Measurements from ENCODE around the gene SRD5A1. TPM values are rescaled to one million over a fixed set of nuclear protein-coding genes. Genes with fewer than 3 reads are reported as not detected.

SRD5A1 gene
- total and polyA plus RNA-seq, 2 of the 8 experiments (the other 6 are each of a cell fraction or from before 2014, with no cell fraction given) = 34.7 to 42.4 TPM

DNA sequence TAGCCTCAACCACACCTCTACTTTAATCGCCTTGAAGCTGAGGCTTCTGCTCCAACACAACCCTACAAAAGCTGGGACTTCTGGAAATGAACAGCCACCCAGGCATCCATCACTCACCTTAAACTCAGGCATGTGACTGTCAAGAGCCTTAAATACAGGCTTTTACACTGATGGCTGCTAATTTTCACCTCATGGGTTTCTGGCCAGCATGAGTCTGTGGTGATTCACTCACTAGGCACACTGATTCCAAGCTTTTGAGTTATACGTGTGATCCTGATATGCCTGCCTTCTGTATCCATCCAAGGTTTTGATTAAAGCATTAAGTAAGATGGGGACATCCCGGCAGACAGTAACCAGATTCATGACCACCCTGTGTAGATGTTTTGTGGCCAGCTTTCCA lies 9.3 kb upstream of the SRD5A1 start (continued):
- TF ChIP-seq, protein P1, sequence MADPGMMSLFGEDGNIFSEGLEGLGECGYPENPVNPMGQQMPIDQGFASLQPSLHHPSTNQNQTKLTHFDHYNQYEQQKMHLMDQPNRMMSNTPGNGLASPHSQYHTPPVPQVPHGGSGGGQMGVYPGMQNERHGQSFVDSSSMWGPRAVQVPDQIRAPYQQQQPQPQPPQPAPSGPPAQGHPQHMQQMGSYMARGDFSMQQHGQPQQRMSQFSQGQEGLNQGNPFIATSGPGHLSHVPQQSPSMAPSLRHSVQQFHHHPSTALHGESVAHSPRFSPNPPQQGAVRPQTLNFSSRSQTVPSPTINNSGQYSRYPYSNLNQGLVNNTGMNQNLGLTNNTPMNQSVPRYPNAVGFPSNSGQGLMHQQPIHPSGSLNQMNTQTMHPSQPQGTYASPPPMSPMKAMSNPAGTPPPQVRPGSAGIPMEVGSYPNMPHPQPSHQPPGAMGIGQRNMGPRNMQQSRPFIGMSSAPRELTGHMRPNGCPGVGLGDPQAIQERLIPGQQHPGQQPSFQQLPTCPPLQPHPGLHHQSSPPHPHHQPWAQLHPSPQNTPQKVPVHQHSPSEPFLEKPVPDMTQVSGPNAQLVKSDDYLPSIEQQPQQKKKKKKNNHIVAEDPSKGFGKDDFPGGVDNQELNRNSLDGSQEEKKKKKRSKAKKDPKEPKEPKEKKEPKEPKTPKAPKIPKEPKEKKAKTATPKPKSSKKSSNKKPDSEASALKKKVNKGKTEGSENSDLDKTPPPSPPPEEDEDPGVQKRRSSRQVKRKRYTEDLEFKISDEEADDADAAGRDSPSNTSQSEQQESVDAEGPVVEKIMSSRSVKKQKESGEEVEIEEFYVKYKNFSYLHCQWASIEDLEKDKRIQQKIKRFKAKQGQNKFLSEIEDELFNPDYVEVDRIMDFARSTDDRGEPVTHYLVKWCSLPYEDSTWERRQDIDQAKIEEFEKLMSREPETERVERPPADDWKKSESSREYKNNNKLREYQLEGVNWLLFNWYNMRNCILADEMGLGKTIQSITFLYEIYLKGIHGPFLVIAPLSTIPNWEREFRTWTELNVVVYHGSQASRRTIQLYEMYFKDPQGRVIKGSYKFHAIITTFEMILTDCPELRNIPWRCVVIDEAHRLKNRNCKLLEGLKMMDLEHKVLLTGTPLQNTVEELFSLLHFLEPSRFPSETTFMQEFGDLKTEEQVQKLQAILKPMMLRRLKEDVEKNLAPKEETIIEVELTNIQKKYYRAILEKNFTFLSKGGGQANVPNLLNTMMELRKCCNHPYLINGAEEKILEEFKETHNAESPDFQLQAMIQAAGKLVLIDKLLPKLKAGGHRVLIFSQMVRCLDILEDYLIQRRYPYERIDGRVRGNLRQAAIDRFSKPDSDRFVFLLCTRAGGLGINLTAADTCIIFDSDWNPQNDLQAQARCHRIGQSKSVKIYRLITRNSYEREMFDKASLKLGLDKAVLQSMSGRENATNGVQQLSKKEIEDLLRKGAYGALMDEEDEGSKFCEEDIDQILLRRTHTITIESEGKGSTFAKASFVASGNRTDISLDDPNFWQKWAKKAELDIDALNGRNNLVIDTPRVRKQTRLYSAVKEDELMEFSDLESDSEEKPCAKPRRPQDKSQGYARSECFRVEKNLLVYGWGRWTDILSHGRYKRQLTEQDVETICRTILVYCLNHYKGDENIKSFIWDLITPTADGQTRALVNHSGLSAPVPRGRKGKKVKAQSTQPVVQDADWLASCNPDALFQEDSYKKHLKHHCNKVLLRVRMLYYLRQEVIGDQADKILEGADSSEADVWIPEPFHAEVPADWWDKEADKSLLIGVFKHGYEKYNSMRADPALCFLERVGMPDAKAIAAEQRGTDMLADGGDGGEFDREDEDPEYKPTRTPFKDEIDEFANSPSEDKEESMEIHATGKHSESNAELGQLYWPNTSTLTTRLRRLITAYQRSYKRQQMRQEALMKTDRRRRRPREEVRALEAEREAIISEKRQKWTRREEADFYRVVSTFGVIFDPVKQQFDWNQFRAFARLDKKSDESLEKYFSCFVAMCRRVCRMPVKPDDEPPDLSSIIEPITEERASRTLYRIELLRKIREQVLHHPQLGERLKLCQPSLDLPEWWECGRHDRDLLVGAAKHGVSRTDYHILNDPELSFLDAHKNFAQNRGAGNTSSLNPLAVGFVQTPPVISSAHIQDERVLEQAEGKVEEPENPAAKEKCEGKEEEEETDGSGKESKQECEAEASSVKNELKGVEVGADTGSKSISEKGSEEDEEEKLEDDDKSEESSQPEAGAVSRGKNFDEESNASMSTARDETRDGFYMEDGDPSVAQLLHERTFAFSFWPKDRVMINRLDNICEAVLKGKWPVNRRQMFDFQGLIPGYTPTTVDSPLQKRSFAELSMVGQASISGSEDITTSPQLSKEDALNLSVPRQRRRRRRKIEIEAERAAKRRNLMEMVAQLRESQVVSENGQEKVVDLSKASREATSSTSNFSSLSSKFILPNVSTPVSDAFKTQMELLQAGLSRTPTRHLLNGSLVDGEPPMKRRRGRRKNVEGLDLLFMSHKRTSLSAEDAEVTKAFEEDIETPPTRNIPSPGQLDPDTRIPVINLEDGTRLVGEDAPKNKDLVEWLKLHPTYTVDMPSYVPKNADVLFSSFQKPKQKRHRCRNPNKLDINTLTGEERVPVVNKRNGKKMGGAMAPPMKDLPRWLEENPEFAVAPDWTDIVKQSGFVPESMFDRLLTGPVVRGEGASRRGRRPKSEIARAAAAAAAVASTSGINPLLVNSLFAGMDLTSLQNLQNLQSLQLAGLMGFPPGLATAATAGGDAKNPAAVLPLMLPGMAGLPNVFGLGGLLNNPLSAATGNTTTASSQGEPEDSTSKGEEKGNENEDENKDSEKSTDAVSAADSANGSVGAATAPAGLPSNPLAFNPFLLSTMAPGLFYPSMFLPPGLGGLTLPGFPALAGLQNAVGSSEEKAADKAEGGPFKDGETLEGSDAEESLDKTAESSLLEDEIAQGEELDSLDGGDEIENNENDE (IDR thresholded peaks at IDR 0.05; ENCODE audit: insufficient replicate concordance, low read length) = no peak
- no peak for TF ChIP-seq FOSL1 (IDR thresholded peaks at IDR 0.05; ENCODE audit: insufficient read depth, low read depth, low read length)
- no peak for TF ChIP-seq ATF2 (IDR thresholded peaks at IDR 0.05; ENCODE audit: low read length)
- TF ChIP-seq CTCF (IDR thresholded peaks at IDR 0.05; ENCODE audit: control extremely low read depth in 1 of 3, insufficient read depth in 1 of 3, low read depth in 1 of 3, low read length in 3 of 3) = no peak
- TF ChIP-seq KDM5A (IDR thresholded peaks at IDR 0.05; ENCODE audit: low read length) = no peak
- no peak for TF ChIP-seq TAF7 (optimal IDR thresholded peaks at IDR 0.05; ENCODE audit: borderline replicate concordance, low read depth, low read length)
- TF ChIP-seq CHD2 (IDR thresholded peaks at IDR 0.05; ENCODE audit: low read length) = no peak

Measured in H1 (cell line).